Hematopoietic multipotent progenitor cell treated with erythropoietin and hydrocortisone succinate and interleukin-3 and kit ligand, for 15 days (in vitro differentiated cells): Measurements from ENCODE around the gene SMAD2.

ENCODE experiments used
- DNase-seq: peaks from one replicate; pipeline ENCODE4 v3.0.0-alpha.2; 2015; ENCODE audit warnings: low spot score

SMAD2 gene

DNA sequence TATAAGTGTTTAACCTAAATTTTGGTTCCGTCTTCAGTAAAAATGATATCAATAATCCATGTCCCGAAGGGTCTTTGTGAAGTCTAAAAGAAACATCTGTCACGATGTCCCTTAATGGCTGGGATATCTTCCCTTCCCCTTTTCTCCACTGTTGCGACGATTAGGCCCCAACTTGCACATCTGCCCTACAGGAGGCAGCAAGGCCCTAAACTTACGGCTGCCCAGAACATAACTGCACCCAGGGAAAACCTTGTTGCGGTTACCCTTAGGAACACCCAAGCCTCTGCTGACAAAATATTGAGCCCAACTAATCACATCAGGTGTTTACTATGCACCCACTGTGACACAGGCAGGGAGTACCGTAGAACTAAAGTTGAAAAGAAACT lies 1.3 kb upstream of the SMAD2 start:
- DNase-seq: no peak

- peak; percentile 96 for DNase-seq
These were observed 665 bp upstream of the SMAD2 start for GRCh38 chr18:47930931-47931717.

GRCh38 chr18:47929681-47930198 lies 719 bp downstream of the SMAD2 start:
- DNase-seq: peak; percentile 36

GRCh38 chr18:47928466-47928865 lies 2.0 kb downstream of the SMAD2 start:
- no peak for DNase-seq

GRCh38 chr18:47926101-47926850 lies 4.2 kb downstream of the SMAD2 start:
- no peak for DNase-seq

DNA sequence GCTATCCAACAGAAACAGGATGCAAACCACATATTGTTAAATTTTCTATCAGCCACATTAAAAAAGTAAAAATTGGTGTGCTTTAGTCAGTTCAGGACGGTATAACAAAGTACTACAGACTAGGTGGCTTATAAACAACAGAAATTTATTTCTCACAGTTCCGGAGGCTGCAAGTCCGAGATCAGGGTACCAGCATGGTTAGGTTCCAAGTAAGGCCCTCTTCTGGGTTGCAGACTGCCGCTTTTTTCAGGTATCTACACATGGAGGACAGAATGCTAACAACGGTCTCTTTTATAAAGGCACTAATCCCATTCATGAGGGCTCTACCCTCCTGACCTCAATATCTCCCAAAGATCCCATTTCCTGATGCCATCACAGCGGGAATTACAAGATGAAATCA lies 10.5 kb downstream of the SMAD2 start:
- DNase-seq: no peak

- DNase-seq: no peak
These were observed 12.4 kb downstream of the SMAD2 start for GRCh38 chr18:47917923-47918610.

DNA sequence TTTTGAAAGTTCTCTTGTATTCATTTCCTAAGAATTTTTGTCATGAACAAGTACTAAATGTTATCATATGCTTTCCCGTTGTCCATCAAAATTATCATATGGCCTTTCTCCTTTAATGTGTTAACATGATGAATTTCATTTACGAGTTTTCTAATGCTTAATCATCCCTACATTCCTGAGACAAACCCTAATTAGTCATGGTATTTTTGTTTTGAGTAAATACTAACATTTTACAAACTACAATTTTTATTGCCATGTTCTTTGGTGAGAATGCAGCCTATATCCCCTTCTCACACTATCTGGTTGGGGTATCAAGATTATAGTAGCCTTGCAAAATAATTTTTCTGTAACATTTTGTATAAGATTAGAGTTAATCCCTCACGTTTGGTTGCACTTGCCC lies 14.5 kb downstream of the SMAD2 start:
- no peak for DNase-seq

DNA sequence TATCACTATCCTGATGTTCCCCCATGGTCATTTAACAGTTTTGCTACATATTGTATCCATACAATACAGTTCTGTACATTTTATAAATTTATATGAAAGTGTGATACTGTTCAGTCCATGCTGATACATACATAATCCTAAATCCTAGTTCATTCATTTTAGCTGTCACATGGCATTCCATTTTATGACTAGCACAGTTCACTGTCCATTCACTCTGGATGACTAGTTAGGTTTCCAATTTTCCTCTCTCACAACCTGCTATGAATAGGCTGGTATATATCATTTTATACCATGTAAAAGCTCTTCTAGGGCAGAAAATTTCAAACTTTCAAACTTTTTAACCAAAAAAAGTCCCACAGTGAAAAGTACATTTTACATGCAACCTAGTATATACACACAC lies 15.2 kb downstream of the SMAD2 start:
- no peak for DNase-seq

DNA sequence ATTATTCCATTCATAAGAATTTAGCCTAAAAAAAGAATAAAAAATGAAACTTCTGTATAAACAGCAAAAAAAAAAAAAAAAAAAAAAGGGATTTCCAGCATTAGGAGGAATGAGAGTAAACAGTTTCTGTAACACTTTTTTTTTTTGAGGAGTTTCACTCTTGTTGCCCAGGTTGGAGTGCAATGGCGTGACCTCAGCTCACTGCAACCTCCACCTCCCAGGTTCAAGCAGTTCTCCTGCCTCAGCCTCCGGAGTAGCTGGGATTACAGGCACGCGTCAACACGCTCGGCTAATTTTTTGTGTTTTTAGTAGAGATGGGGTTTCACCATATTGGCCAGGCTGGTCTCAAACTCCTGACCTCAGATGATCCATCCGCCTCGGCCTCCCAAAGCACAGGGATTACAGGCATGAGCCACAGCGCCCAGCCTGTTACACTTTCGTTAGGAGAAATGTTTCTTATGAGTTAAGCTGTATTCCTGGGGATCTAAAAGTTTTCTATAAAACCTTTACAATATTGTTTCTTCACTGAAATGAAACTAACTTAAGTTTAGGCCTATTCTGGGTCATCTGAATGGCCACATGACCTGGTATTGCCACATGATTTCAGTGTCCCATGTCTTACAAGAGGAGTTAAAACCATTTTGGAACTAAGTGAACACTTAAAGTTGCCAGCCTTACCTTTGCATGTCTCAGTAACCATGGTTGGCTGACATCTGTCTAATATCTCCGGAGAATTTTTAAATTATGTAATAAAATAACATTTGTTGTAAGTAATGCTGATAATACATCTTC lies 17.5 kb downstream of the SMAD2 start:
- DNase-seq: no peak

DNA sequence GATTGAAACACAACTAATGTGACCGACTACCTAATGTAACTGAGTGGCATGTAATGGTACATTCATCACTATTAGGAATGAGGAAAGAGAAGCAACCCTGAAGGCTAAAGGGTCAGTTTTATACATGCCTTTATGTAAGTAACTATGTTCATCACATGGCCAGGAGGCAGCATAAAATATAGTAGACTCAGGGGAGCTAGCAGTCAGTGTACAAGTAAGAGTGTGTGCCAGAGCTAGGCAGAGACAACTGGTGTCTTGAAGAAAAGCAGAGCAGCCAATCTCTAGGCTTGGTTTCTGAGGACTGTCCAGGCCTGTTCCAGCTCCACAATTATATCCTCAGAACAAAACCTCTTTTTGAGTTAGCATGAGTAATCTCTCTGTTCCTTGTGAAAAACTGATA lies 18.1 kb downstream of the SMAD2 start:
- no peak for DNase-seq

GRCh38 chr18:47911877-47912276 lies 18.6 kb downstream of the SMAD2 start:
- no peak for DNase-seq

- DNase-seq: no peak
These were observed 21.0 kb downstream of the SMAD2 start for GRCh38 chr18:47909484-47909883.

- DNase-seq: no peak
These were observed 21.9 kb downstream of the SMAD2 start for GRCh38 chr18:47908592-47908991.

GRCh38 chr18:47906408-47906807 lies 24.1 kb downstream of the SMAD2 start:
- DNase-seq: no peak

DNA sequence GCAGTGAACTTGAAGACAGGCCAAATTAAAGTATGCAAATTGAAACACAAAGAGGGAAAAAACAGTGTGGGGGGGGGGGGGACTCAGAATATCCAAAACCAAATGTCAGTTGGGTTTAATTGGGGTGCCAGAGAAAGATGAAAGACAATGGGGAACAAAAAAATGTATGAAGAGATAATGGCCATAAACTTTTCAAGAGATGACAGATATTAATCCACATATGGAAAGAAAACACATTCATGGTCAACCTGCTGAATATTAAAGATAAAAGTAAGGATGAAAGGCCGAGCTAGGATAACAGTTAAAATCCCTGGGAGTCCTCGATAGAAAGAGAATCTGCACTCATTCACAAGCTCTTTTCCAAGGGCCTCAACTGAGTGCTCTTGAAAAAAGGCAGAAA lies 26.6 kb downstream of the SMAD2 start:
- DNase-seq: no peak

GRCh38 chr18:47901624-47902362 lies 28.7 kb downstream of the SMAD2 start:
- no peak for DNase-seq

DNA sequence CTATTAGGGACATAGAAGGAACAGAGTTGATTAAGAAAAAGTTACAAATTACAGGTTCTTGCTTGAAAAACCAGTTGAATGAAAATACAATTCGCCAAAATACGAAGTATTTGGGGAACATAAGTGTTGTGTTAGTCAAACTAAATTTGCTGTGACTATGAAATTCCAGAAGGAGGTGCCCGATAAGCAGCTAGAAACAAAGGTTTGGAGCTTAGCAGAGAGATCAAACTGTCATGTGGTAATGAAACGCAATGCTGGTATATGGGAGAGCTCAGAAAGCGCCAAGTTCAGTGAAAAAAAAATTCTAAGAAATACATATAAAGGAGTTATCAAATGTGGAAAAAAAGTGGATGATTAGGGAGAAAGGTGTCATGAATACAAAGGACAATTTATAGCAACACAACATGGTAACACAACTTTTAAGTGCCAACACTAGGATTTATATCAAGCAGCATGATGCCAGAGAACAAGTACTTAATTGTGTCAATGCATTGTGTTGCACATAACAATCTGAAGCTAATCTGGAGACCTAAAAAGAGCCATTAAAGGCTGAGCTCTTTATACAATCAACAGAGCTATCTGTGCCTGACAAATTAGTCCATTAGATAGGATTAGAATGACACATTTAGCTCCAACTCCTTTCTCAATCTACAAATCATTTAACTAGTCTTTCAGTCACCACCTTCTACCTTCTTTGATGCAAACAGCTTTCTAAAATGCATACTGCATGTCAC lies 31.2 kb downstream of the SMAD2 start:
- DNase-seq: no peak

- DNase-seq: no peak
These were observed 31.8 kb downstream of the SMAD2 start for GRCh38 chr18:47898696-47899095.

DNA sequence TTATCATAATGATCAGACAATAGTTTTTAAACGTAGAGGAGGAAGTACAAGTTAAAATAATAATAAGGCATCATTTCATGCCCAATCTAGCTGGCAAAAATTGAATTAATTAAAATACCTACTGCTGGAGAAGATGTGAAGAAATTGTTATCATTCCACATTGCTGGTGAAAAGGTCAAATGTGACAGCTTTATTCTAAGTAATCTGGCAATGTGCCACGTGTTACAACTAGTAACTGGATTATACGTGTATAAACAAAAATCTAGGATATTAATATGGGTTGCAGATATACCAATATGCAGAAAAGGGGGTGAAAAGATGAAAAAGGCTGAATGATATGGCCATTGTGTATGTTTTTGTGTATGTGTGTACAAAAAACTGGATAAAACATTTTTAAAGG lies 32.4 kb downstream of the SMAD2 start:
- DNase-seq: peak; percentile 11
